A673 (cell line): Measurements from ENCODE around the gene SMAGP. TPM values are rescaled to one million over a fixed set of nuclear protein-coding genes. Genes with fewer than 3 reads are reported as not detected.

Experiments used
- BruUV-seq: library from RNA; stranded (reverse); fragments of 400-500 nt; replicated peaks from 2 replicates; lab custom pipeline; 2021; lab: Mats Ljungman, UMichigan
- CTCF ChIA-PET: fragments of 300-600 bp; sonication (Branson Sonifier 250); formaldehyde crosslinking; loops from one replicate; lab custom pipeline; 2022; ENCODE audit warnings: antibody characterized with exemption; lab: Charles Lee
- POLR2A ChIA-PET: fragments of 300-600 bp; sonication (Branson Sonifier 250); formaldehyde crosslinking; loops from one replicate; lab custom pipeline; 2022; ENCODE audit warnings: antibody characterized with exemption; ENCODE audit not compliant: low non-redundant PET; lab: Charles Lee
- DNase-seq: peaks from one replicate; pipeline ENCODE4 v3.0.0-alpha.2; 2015; ENCODE audit warnings: low spot score
- H3K27ac ChIP-seq: fragments of 200-600 bp; sonication (generic); 2 replicates; pipeline ENCODE4 v1.5.1; 2016; ENCODE audit warnings: mixed run types, low read depth, mild to moderate bottlenecking, mixed read lengths, antibody characterized with exemption, low read length; ENCODE audit not compliant: poor library complexity, severe bottlenecking
- H3K27me3 ChIP-seq: fragments of 200-600 bp; sonication (generic); replicated peaks from 2 replicates; pipeline ENCODE4 v1.6.1; 2017; ENCODE audit warnings: mixed run types, low read depth, mild to moderate bottlenecking, mixed read lengths, antibody characterized with exemption, low read length; ENCODE audit not compliant: insufficient read depth, poor library complexity
- H3K36me3 ChIP-seq: fragments of 200-600 bp; sonication (generic); 2 replicates; pipeline ENCODE4 v1.6.1; 2016; ENCODE audit warnings: mixed run types, mild to moderate bottlenecking, mixed read lengths, antibody characterized with exemption, low read length; ENCODE audit not compliant: insufficient read depth, poor library complexity, severe bottlenecking
- H3K4me1 ChIP-seq: fragments of 200-600 bp; sonication (generic); 2 replicates; pipeline ENCODE4 v1.6.1; 2017; ENCODE audit warnings: mixed run types, mild to moderate bottlenecking, mixed read lengths, antibody characterized with exemption, low read length; ENCODE audit not compliant: insufficient read depth, poor library complexity, severe bottlenecking
- H3K4me3 ChIP-seq: fragments of 200-600 bp; sonication (generic); 2 replicates; pipeline ENCODE4 v1.5.1; 2016; ENCODE audit warnings: low read depth, mixed run types, mild to moderate bottlenecking, mixed read lengths, low read length; ENCODE audit not compliant: poor library complexity, severe bottlenecking
- H3K9me3 ChIP-seq: fragments of 200-600 bp; sonication (generic); 2 replicates; pipeline ENCODE4 v1.6.1; 2016; ENCODE audit warnings: mixed run types, low read depth, mild to moderate bottlenecking, mixed read lengths, antibody characterized with exemption, low read length; ENCODE audit not compliant: poor library complexity, severe bottlenecking
- CTCF ChIP-seq: fragments of 300-800, 200-600 bp; sonication (generic); conservative IDR thresholded peaks from 2 replicates; pipeline ENCODE4 v1.5.1; 2017; ENCODE audit warnings: low read depth, mild to moderate bottlenecking, antibody characterized with exemption, low read length, moderate library complexity, mixed read lengths
- EZH2 ChIP-seq: fragments of 200-600 bp; sonication (generic); IDR thresholded peaks from 2 replicates; pipeline ENCODE4 v1.6.1; 2017; ENCODE audit warnings: borderline replicate concordance, low read depth, mild to moderate bottlenecking, mixed read lengths, antibody characterized with exemption, low read length; ENCODE audit not compliant: poor library complexity, severe bottlenecking
- intact Hi-C: fragments of 100-400 bp; cut with micrococcal nuclease; formaldehyde crosslinking; loops from one replicate; pipeline ENCODE4 v1.10.0; 2022; ENCODE audit not compliant: unreplicated experiment
- total RNA-seq: library from RNA; stranded (reverse); gene quantifications from 2 replicates; pipeline ENCODE4 v1.2.3, GENCODE V29; 2021

The SMAGP gene
- total RNA-seq, 1 experiment from 2014 or later, result 26.5 TPM

- Histone ChIP-seq H3K27ac (no peak overlapping the region), H3K4me3 (no peak overlapping the region), H3K4me1 (no peaks in the 10 kb centered on the region), H3K36me3 (no peaks in the 10 kb centered on the region), H3K9me3 (no peaks in the 10 kb centered on the region), H3K27me3 (no peaks in the 10 kb centered on the region)
- intact Hi-C loops, result no loop called here
- DNase-seq, result no peak
- no TSS peak for BruUV-seq
- ChIA-PET CTCF (no interaction called here), POLR2A (no interaction called here)
- TF ChIP-seq EZH2 (no peak), CTCF (no peak)
Observed at GRCh38 chr12:51197736-51198567, 72.3 kb downstream of the SMAGP start.

GRCh38 chr12:51196547-51196946 is 73.7 kb downstream of the SMAGP start:
- Histone ChIP-seq H3K4me3 (no peak overlapping the region), H3K27ac (no peak overlapping the region), H3K27me3 (no peaks in the 10 kb centered on the region), H3K4me1 (no peaks in the 10 kb centered on the region), H3K36me3 (no peaks in the 10 kb centered on the region), H3K9me3 (no peaks in the 10 kb centered on the region)
- intact Hi-C loops, result no loop called here
- CTCF ChIA-PET, result interaction anchor here (0.6 kb wide), 1 partner anchor 252 kb away, joined by 3 read pairs; no protein-coding TSS in a partner anchor
- POLR2A ChIA-PET, result no interaction called here
- no peak for DNase-seq
- no peak for TF ChIP-seq CTCF
- no peak for TF ChIP-seq EZH2
- no TSS peak for BruUV-seq

- no peaks in the 10 kb centered on the region for H3K4me1 ChIP-seq
- H3K9me3 ChIP-seq, result no peaks in the 10 kb centered on the region
- DNase-seq, result no peak
- intact Hi-C loops, result no loop called here
- no peak overlapping the region for H3K27ac ChIP-seq
- POLR2A ChIA-PET, result no interaction called here
- no TSS peak for BruUV-seq
- H3K4me3 ChIP-seq, result no peak overlapping the region
- H3K27me3 ChIP-seq, result no peaks in the 10 kb centered on the region
- TF ChIP-seq CTCF (no peak), EZH2 (no peak)
- CTCF ChIA-PET, result interaction anchor here (0.6 kb wide), 1 partner anchor 252 kb away, joined by 3 read pairs; no protein-coding TSS in a partner anchor
- H3K36me3 ChIP-seq, result no peaks in the 10 kb centered on the region
Observed at GRCh38 chr12:51195841-51196240, 74.4 kb downstream of the SMAGP start.

Other genes with a start within 250 kb of the SMAGP start
- 33.9 and 47.6 TPM in 2 replicates for gene SLC11A2, start 244.0 kb downstream of the SMAGP start, total RNA-seq
- gene LETMD1, start 222.1 kb downstream of the SMAGP start, total RNA-seq, result 60.3 and 63.7 TPM in 2 replicates
- gene CSRNP2, start 186.8 kb downstream of the SMAGP start, total RNA-seq, result 38.8 and 41.5 TPM in 2 replicates
- gene TFCP2, start 97.3 kb downstream of the SMAGP start, total RNA-seq, result 46.1 and 49.2 TPM in 2 replicates
- 13.5 and 13.6 TPM in 2 replicates for gene POU6F1, start 52.4 kb downstream of the SMAGP start, total RNA-seq
- gene DAZAP2, start 31.6 kb downstream of the SMAGP start, total RNA-seq, result 125 and 138 TPM in 2 replicates
- not detected in 2 replicates for gene BIN2, start 53.8 kb upstream of the SMAGP start, total RNA-seq
- not detected in 2 replicates for gene CELA1, start 76.3 kb upstream of the SMAGP start, total RNA-seq
- gene GALNT6, start 121.0 kb upstream of the SMAGP start, total RNA-seq, result 0.24 and 0.26 TPM in 2 replicates
- gene SLC4A8, start 154.4 kb upstream of the SMAGP start, total RNA-seq, result 0.73 and 1.1 TPM in 2 replicates